Glomerular endothelial cell (primary cell): ENCODE results near the gene ARPC4. TPM values are rescaled to one million over a fixed set of nuclear protein-coding genes. Genes with fewer than 3 reads are reported as not detected.
"Not testable (repeated sequence)": the region's sequence is repeated elsewhere in the genome, so short reads cannot be mapped to it uniquely, and the experiment has no call there.

Source experiments
- DNase-seq: peaks from one replicate; pipeline ENCODE4 v3.0.0-alpha.2; 2011; ENCODE audit warnings: low read depth, low spot score; ENCODE audit errors: extremely low read depth
- total RNA-seq: library from RNA; depleted of rRNA; stranded (reverse); fragments of >200 nt; gene quantifications from 2 replicates; pipeline ENCODE4 v1.2.3, GENCODE V29; 2015

The ARPC4 gene
- total RNA-seq, 1 donor from 2014 or later = 212 TPM

DNA sequence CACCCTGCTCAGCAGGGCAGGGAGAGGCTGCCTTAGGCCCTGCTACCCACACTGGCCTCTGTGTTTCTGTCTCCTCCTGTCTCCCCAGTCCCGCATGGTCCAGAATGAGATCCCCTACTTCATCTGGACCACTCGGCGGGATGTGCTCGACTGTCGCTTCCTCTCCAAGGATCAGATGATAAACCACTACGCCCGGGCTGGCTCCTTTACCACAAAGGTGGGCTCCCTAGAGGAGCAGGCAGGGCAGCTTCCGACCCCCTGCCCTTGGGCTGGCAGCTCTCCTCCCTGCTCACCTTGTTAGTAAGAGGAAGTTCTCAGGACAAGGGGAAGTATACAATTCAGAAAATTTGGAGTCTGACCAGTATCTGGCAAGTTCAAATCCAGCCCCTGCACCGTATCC, 23.1 kb downstream of the ARPC4 start:
- no peak for DNase-seq

- DNase-seq = no peak
Measured at GRCh38 chr3:9817436-9817835, 24.6 kb downstream of the ARPC4 start.

- no peak for DNase-seq
Measured at GRCh38 chr3:9818666-9819335, 25.9 kb downstream of the ARPC4 start.

DNA sequence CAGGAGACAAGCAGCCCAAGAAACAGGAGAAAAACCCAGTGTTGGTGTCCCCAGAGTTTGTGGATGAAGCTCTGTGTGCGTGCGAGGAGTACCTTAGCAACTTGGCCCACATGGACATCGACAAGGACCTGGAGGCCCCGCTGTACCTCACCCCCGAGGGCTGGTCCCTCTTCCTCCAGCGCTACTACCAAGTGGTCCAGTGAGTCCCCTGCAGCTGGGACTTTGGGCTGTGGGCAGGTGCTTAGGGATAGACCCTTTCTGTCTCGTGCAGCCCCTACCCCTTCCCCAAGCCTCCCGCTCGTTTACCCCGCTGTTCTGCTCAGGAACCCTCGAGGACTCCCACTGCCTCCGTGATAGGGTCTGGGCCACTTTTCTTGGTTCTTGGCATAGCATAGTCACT, 27.7 kb downstream of the ARPC4 start:
- DNase-seq = no peak

- DNase-seq = no peak
Measured at GRCh38 chr3:9820946-9821345, 28.1 kb downstream of the ARPC4 start.

- DNase-seq = no peak
Measured at GRCh38 chr3:9825451-9826040, 32.7 kb downstream of the ARPC4 start.

DNA sequence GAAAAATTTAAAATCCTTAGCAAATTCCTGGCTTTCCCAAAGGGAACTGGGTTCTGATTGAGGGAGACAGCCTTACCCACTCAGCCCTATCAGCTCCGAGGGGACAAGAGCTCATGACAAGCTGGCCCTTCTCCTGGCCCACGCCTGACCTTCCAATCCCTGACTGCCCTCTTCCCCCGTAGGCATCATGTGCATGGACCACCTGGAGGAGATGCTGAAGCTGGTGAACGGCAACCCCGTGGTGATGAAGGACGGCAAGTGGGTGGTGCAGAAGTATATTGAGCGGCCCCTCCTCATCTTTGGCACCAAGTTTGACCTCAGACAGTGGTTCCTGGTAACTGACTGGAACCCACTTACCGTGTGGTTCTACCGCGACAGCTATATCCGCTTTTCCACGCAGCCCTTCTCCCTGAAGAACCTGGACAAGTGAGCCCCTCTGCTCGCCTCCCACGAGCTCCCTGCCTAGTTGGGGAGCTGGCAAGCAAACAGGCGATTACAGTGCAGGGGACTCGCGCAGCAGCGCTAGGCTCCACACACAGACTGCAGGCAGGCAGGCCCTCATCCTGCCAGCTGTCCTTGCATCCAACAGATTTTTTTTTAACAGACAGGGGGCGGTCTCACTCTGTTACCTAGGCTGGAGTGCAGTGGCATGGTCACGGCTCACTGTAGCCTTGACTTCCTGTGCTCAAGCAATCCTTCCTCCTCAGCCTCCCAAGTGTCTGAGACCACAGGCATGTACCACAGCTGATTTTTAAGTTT, 34.1 kb downstream of the ARPC4 start:
- no peak for DNase-seq

GRCh38 chr3:9828801-9829755, 36.2 kb downstream of the ARPC4 start:
- no peak for DNase-seq

- no peak for DNase-seq
Measured at GRCh38 chr3:9831253-9831652, 38.4 kb downstream of the ARPC4 start.

GRCh38 chr3:9833078-9833477, 40.2 kb downstream of the ARPC4 start:
- no peak for DNase-seq

- DNase-seq = no peak
Measured at GRCh38 chr3:9834520-9835380, 41.9 kb downstream of the ARPC4 start.

DNA sequence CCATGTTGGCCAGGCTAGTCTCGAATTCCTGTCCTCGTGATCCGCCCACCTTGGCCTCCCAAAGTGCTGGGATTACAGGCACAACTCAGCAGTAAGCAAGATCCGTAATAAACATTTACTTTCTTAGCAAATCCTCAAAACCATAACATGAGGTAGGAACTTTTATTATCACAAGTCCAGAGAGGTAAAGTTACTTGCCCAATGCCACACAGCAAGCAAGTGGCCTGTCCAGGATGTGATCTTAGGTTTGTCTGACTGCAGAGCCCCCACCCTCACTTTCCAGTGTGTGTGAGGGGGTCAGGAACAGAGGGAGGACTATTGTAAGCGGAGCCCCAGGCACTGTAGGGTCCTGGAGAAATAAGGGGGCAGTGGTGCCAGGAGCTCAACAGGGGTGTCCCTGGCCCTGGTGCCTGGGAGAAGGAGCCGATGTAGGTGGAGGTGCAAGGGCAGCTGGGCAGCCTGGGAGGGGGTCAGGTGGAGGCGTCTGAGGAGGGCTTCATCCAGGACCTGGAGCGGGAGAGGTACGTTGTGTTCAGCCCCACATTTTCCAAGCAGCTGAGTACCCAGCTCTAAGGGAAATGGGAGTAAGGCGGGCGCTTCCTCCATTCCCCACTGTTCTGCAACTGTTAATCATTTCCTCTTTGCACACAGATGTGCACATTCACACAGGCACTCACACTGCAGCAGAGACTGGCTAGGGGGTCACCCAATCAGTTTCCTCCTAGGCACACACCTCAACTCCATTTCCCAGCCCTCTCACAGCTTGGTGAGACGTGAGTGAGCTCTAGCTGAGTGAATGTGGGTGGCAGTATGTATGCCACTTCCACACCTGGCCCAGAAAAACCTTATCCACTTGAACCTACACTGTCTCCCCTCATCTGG, 45.1 kb downstream of the ARPC4 start:
- DNase-seq = no peak

GRCh38 chr3:9838856-9839255, 46.0 kb downstream of the ARPC4 start:
- no peak for DNase-seq

DNA sequence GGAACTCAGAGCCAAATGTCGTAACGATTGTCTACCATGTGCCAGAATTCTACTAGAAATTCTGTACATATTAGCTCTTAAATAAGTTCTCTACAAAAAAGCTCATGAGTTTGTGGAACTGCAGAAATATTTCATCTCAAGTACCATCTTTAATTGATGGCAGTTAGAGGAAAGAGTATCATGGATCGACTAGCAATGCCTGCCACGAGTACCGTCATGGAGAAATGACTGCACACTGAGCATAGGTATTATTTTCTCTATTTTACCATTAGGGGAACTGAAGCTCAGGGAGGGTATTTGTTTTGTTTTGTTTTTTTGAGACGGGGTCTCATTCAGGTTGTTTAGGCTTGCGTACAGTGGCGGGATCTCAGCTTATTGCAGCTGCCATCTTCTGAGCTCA, 48.1 kb downstream of the ARPC4 start:
- DNase-seq = no peak

- peak; percentile 75 for DNase-seq
Measured at GRCh38 chr3:9843715-9844438, 51.0 kb downstream of the ARPC4 start, which contains the start of gene RPUSD3. Gene RPUSD3 (minus strand): TSS chr3:9844008. CDS start chr3:9843990, 18 bp downstream.

DNA sequence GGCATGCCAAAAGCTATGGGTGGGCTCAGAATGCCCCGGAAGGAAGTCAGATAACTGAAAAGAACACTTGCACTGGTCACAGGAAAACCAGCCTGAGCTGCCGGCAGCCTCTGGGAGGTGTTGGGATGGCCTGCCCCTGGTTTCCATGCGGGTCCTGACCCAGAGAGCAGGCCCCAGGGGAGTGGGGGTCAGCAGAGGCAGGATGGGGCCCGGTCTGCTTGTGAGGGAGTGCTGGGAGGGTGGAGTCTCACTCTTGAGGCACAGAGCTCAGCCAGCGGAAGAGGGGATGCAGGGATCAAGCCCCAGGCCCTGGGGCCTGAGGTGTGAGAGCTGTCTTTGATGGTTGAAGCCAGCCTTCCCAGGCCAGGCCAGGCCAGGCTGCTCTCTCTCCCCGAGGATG, 53.3 kb downstream of the ARPC4 start:
- DNase-seq = no peak

- DNase-seq = no peak
Measured at GRCh38 chr3:9846931-9847488, 54.1 kb downstream of the ARPC4 start.

DNA sequence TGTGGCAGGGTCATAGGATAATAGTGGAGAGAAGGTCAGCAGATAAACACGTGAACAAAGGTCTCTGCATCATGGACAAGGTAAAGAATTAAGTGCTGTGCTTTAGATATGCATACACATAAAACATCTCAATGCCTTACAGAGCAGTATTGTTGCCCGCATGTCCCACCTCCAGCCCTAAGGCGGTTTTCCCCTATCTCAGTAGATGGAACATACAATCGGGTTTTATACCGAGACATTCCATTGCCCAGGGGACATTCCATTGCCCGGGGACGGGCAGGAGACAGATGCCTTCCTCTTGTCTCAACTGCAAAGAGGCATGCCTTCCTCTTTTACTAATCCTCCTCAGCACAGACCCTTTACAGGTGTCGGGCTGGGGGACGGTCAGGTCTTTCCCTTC, 55.0 kb downstream of the ARPC4 start:
- not testable (repeated sequence) for DNase-seq
